Activated naive CD8-positive, alpha-beta T cell treated with anti-CD3 and anti-CD28 coated beads, Interleukin-2, amount 50 U/mL, for 24 hours (primary cell): ENCODE data around the gene B3GALT4.

Experiments used
- ATAC-seq: fragments of 150-1000 bp; cut with Tn5 transposase; one replicate; pipeline ENCODE4 v1.10.0; 2021
- DNase-seq: peaks from one replicate; pipeline ENCODE4 v3.0.0; 2021
- H3K27ac Mint-ChIP-seq: one replicate; pipeline ENCODE4 v1.8.0; 2021; ENCODE audit warnings: mild to moderate bottlenecking, mixed read lengths
- H3K27me3 Mint-ChIP-seq: one replicate; pipeline ENCODE4 v1.8.0; 2021; ENCODE audit warnings: mixed read lengths
- H3K36me3 Mint-ChIP-seq: one replicate; pipeline ENCODE4 v1.8.0; 2021; ENCODE audit warnings: low read depth, mixed read lengths
- H3K4me1 Mint-ChIP-seq: one replicate; pipeline ENCODE4 v1.8.0; 2021; ENCODE audit warnings: mixed read lengths
- H3K4me3 Mint-ChIP-seq: one replicate; pipeline ENCODE4 v1.8.0; 2021; ENCODE audit warnings: mild to moderate bottlenecking, moderate library complexity, mixed read lengths
- H3K9me3 Mint-ChIP-seq: one replicate; pipeline ENCODE4 v1.8.0; 2021; ENCODE audit warnings: mixed read lengths

B3GALT4 gene

GRCh38 chr6:33276864-33277662, at the start of gene B3GALT4:
B3GALT4 (plus strand) TSS chr6:33277123; CDS start chr6:33277420, 297 bp downstream.
- H3K9me3 Mint-ChIP-seq, result no peaks in the 10 kb centered on the region
- H3K27me3 Mint-ChIP-seq, result no peaks in the 10 kb centered on the region
- peak; percentile 76 for ATAC-seq
- peaks cover 54% of the 10 kb centered on the region for H3K4me1 Mint-ChIP-seq
- H3K27ac Mint-ChIP-seq, result peak within 1 kb of the TSS; percentile 100
- peak; percentile 87 for DNase-seq
- peak within 1 kb of the TSS; percentile 99 for H3K4me3 Mint-ChIP-seq
- peaks cover 51% of the 10 kb centered on the region for H3K36me3 Mint-ChIP-seq

DNA sequence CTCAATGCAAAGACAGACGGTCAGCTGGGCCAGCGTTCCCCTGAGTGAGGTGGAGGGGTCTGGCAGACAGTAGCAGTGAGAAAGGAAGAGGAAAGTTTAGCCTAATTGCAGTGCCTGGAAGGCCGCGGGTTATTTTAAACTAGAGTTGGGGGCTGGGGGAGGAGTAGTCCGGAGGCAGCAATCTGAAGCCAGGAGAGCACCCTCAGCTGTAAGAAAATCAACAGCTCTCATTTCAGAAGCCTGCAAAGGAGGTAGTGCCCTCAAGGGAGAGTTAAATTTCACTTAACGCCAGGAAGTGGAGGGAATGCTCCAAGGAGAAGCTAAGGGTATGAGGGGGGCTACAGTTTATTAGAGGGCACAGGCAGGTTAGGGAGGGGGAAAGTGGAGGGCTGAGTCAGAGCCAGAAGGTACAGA, 41.7 kb upstream of the B3GALT4 start:
- ATAC-seq, result no peak
- Mint-ChIP-seq H3K27me3 (peaks cover 15% of the 10 kb centered on the region), H3K36me3 (no peaks in the 10 kb centered on the region), H3K4me3 (no peak overlapping the region), H3K4me1 (no peaks in the 10 kb centered on the region), H3K9me3 (no peaks in the 10 kb centered on the region), H3K27ac (no peak overlapping the region)
- no peak for DNase-seq

GRCh38 chr6:33236328-33236727, 40.6 kb upstream of the B3GALT4 start:
- DNase-seq (no peak), ATAC-seq (no peak)
- H3K4me1 Mint-ChIP-seq, result peaks cover 5% of the 10 kb centered on the region
- H3K4me3 Mint-ChIP-seq, result no peak overlapping the region
- peaks cover 15% of the 10 kb centered on the region for H3K27me3 Mint-ChIP-seq
- no peaks in the 10 kb centered on the region for H3K36me3 Mint-ChIP-seq
- no peak overlapping the region for H3K27ac Mint-ChIP-seq
- H3K9me3 Mint-ChIP-seq, result no peaks in the 10 kb centered on the region

DNA sequence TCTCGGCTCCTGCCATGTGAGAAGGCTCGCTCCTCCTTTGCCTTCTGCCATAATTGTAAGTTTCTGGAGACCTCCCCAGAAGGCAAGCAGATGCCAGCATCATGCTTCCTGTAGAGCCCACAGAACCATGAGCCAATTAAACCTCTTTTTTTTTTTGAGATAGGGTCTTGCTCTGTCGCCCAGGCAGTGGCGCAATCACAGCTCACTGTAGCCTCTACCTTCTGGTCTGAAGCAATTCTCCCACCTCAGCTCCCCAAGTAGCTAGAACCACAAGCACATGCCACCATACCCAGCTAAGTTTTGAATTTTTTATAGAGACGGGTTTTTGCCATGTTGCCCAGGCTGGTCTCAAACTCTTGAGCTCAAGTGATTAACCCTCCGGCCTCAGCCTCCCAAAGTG, 40.1 kb upstream of the B3GALT4 start:
- H3K9me3 Mint-ChIP-seq, result no peaks in the 10 kb centered on the region
- H3K4me1 Mint-ChIP-seq, result peaks cover 10% of the 10 kb centered on the region
- ATAC-seq (no peak), DNase-seq (no peak)
- H3K27me3 Mint-ChIP-seq, result peaks cover 12% of the 10 kb centered on the region
- H3K27ac Mint-ChIP-seq, result no peak overlapping the region
- H3K36me3 Mint-ChIP-seq, result no peaks in the 10 kb centered on the region
- no peak overlapping the region for H3K4me3 Mint-ChIP-seq

- Mint-ChIP-seq H3K27me3 (peaks cover 15% of the 10 kb centered on the region), H3K9me3 (no peaks in the 10 kb centered on the region), H3K27ac (no peak overlapping the region), H3K4me3 (no peak overlapping the region), H3K4me1 (peaks cover 16% of the 10 kb centered on the region), H3K36me3 (no peaks in the 10 kb centered on the region)
- ATAC-seq, result no peak
- no peak for DNase-seq
Observed at GRCh38 chr6:33237741-33238140, 39.2 kb upstream of the B3GALT4 start.

GRCh38 chr6:33241968-33242367, 35.0 kb upstream of the B3GALT4 start:
- Mint-ChIP-seq H3K9me3 (no peaks in the 10 kb centered on the region), H3K4me1 (peaks cover 16% of the 10 kb centered on the region), H3K27me3 (peaks cover 10% of the 10 kb centered on the region), H3K36me3 (no peaks in the 10 kb centered on the region), H3K4me3 (peak overlapping the region; percentile 23), H3K27ac (no peak overlapping the region)
- DNase-seq (no peak), ATAC-seq (peak; percentile 88)

GRCh38 chr6:33243476-33243875, 33.4 kb upstream of the B3GALT4 start:
- DNase-seq (no peak), ATAC-seq (no peak)
- Mint-ChIP-seq H3K9me3 (no peaks in the 10 kb centered on the region), H3K4me1 (peaks cover 22% of the 10 kb centered on the region), H3K4me3 (no peak overlapping the region), H3K36me3 (no peaks in the 10 kb centered on the region), H3K27ac (no peak overlapping the region), H3K27me3 (peaks cover 10% of the 10 kb centered on the region)

GRCh38 chr6:33247977-33248642, 28.8 kb upstream of the B3GALT4 start:
- Mint-ChIP-seq H3K9me3 (no peaks in the 10 kb centered on the region), H3K4me1 (peaks cover 44% of the 10 kb centered on the region), H3K4me3 (peak overlapping the region; percentile 90), H3K36me3 (peaks cover 24% of the 10 kb centered on the region), H3K27me3 (peaks cover 5% of the 10 kb centered on the region), H3K27ac (peak overlapping the region; percentile 94)
- peak; percentile 95 for DNase-seq
- ATAC-seq, result peak; percentile 41

DNA sequence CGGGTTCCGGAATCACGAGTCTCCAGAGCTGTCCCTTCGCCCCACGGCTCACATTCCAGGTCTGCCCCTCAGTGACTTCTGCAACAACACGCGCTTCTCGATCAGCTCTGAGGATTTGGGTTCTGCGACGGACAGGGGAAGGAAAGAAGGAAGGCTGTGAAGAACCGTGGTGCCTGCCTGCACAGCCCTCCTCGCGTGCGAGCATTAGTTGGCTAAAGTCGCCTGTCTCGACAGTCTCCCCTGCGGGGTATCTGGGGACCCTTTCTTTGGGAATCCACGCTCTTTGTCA, 28.3 kb upstream of the B3GALT4 start:
- peaks cover 24% of the 10 kb centered on the region for H3K36me3 Mint-ChIP-seq
- peaks cover 5% of the 10 kb centered on the region for H3K27me3 Mint-ChIP-seq
- DNase-seq (no peak), ATAC-seq (peak; percentile 10)
- H3K4me1 Mint-ChIP-seq, result peaks cover 44% of the 10 kb centered on the region
- H3K4me3 Mint-ChIP-seq, result peak overlapping the region; percentile 90
- H3K27ac Mint-ChIP-seq, result peak overlapping the region; percentile 94
- H3K9me3 Mint-ChIP-seq, result no peaks in the 10 kb centered on the region

GRCh38 chr6:33248932-33249731, 27.8 kb upstream of the B3GALT4 start:
- peak; percentile 94 for ATAC-seq
- H3K4me1 Mint-ChIP-seq, result peaks cover 44% of the 10 kb centered on the region
- H3K27me3 Mint-ChIP-seq, result peaks cover 4% of the 10 kb centered on the region
- H3K27ac Mint-ChIP-seq, result peak overlapping the region; percentile 94
- no peaks in the 10 kb centered on the region for H3K9me3 Mint-ChIP-seq
- peaks cover 24% of the 10 kb centered on the region for H3K36me3 Mint-ChIP-seq
- DNase-seq, result peak; percentile 96
- peak overlapping the region; percentile 90 for H3K4me3 Mint-ChIP-seq

DNA sequence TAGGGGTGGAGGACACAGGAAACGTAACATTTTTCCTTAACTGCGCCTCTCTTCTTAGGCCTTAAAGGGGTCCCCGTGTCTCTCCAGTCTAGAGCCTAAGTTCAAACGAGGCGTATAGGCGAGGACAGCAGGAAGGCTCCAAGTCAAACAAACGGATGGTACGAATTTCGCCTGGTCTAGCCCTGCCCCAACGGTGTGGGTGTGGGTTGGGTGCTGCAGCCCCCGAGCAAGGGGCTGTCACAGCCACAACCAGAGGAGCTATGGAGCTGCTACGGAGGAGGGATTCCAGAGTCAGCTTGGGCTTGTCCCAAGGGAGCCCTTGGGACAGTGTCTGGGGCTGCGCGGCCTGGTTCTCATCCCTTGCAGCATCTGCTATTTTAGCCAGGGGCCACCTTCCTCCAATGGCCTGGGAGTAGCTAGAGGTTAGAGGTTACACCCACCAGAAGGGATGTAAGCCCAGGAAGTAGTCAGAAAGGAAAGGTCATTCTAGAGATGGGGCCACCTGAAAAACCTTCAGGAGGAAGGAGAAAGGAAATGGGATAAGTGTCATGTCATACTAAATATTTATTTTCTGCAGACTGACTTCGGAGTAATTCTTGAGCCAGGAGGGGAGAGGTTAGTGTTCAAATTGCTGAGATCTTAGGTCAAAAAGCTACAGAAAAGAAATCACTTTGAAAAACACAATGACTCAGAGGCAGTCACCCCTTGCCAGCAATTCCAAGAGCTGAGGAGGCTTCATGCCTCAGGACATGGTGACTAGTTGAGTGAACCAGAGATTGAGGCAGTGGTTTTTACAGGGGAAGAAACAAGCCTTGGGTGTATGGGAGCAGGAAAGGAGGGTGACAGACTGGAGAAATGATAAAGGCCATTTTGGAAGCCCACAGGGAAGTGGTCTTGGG, 26.9 kb upstream of the B3GALT4 start:
- Mint-ChIP-seq H3K4me1 (peaks cover 44% of the 10 kb centered on the region), H3K27me3 (peaks cover 4% of the 10 kb centered on the region), H3K9me3 (no peaks in the 10 kb centered on the region), H3K4me3 (peak overlapping the region; percentile 90), H3K27ac (peak overlapping the region; percentile 94), H3K36me3 (peaks cover 24% of the 10 kb centered on the region)
- peak; percentile 19 for DNase-seq
- no peak for ATAC-seq

GRCh38 chr6:33250731-33251130, 26.2 kb upstream of the B3GALT4 start:
- peaks cover 4% of the 10 kb centered on the region for H3K27me3 Mint-ChIP-seq
- DNase-seq (no peak), ATAC-seq (no peak)
- peak overlapping the region; percentile 94 for H3K27ac Mint-ChIP-seq
- H3K9me3 Mint-ChIP-seq, result no peaks in the 10 kb centered on the region
- H3K36me3 Mint-ChIP-seq, result peaks cover 24% of the 10 kb centered on the region
- H3K4me3 Mint-ChIP-seq, result peak overlapping the region; percentile 90
- H3K4me1 Mint-ChIP-seq, result peaks cover 44% of the 10 kb centered on the region

DNA sequence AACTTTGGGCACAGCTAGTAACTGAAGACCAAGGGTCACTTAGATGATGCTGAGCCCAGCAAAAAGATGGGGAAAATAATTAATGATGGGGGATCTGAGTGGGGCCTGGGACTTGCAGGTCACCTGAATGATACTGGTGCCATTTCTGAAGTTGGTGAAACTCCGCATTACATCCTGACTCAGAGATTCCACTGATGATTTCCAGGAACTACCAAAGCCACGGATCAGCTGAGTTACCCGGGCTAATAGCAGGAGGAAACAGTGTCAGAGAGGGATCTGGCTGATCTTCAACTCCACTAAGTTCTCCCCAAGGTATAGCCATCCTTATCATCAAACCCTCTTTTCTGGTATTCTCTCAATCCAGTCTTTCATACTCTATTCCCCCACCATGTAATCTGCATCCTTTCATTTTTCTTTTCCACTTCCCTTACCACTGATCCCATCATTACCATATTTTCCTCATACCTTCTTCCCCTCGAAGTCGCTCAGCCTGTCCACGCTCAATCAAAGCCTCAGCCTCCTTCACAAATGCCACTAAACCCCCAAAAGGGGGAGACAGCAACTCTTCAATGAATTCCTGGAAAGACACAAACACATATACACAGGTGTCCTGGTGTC, 25.4 kb upstream of the B3GALT4 start:
- Mint-ChIP-seq H3K9me3 (no peaks in the 10 kb centered on the region), H3K27ac (peak overlapping the region; percentile 41), H3K4me1 (peaks cover 44% of the 10 kb centered on the region), H3K4me3 (peak overlapping the region; percentile 13), H3K36me3 (peaks cover 24% of the 10 kb centered on the region), H3K27me3 (peaks cover 1% of the 10 kb centered on the region)
- DNase-seq (no peak), ATAC-seq (no peak)
